ENCODE results near the gene PROB1. TPM values are rescaled to one million over a fixed set of nuclear protein-coding genes. Genes with fewer than 3 reads are reported as not detected.
A peak's percentile ranks its signal among the peaks of the same experiment; 100 is the strongest.
"Not testable (repeated sequence)": the region's sequence is repeated elsewhere in the genome, so short reads cannot be mapped to it uniquely, and the experiment has no call there.

The PROB1 gene
- total RNA-seq, 1 donor from 2014 or later: 3.6 TPM

- Mint-ChIP-seq H3K27ac (no peak overlapping the region), H3K36me3 (ENCODE audit: low read depth) (peaks cover 11% of the 10 kb centered on the region), H3K4me3 (no peak overlapping the region), H3K9me3 (no peaks in the 10 kb centered on the region), H3K27me3 (no peaks in the 10 kb centered on the region), H3K4me1 (no peaks in the 10 kb centered on the region)
- ATAC-seq (ENCODE audit: low read depth) (no peak), DNase-seq (no peak)
- no peak for TF ChIP-seq CTCF (IDR thresholded peaks at IDR 0.05)
- intact Hi-C loops (cut with micrococcal nuclease): no loop called here
- ChIA-PET POLR2A (no interaction called here), CTCF (interaction anchor here (1.1 kb wide), 1 partner anchor 20 kb away, joined by 3 read pairs; no protein-coding TSS in a partner anchor)
Observed at GRCh38 chr5:139413963-139414362, 19.1 kb upstream of the PROB1 start.

GRCh38 chr5:139413153-139413552 is 18.2 kb upstream of the PROB1 start:
- peaks cover 5% of the 10 kb centered on the region for H3K4me1 Mint-ChIP-seq
- ChIA-PET POLR2A (interaction anchor here (0.6 kb wide), 1 partner anchor 37 kb away, joined by 7 read pairs; no protein-coding TSS in a partner anchor), CTCF (no interaction called here)
- no peak overlapping the region for H3K4me3 Mint-ChIP-seq
- intact Hi-C loops (cut with micrococcal nuclease): no loop called here
- no peak for DNase-seq
- no peak overlapping the region for H3K27ac Mint-ChIP-seq
- no peak for TF ChIP-seq CTCF (IDR thresholded peaks at IDR 0.05)
- no peaks in the 10 kb centered on the region for H3K27me3 Mint-ChIP-seq
- peaks cover 9% of the 10 kb centered on the region for H3K36me3 Mint-ChIP-seq (ENCODE audit: low read depth)
- ATAC-seq (ENCODE audit: low read depth): no peak
- H3K9me3 Mint-ChIP-seq: no peaks in the 10 kb centered on the region

DNA sequence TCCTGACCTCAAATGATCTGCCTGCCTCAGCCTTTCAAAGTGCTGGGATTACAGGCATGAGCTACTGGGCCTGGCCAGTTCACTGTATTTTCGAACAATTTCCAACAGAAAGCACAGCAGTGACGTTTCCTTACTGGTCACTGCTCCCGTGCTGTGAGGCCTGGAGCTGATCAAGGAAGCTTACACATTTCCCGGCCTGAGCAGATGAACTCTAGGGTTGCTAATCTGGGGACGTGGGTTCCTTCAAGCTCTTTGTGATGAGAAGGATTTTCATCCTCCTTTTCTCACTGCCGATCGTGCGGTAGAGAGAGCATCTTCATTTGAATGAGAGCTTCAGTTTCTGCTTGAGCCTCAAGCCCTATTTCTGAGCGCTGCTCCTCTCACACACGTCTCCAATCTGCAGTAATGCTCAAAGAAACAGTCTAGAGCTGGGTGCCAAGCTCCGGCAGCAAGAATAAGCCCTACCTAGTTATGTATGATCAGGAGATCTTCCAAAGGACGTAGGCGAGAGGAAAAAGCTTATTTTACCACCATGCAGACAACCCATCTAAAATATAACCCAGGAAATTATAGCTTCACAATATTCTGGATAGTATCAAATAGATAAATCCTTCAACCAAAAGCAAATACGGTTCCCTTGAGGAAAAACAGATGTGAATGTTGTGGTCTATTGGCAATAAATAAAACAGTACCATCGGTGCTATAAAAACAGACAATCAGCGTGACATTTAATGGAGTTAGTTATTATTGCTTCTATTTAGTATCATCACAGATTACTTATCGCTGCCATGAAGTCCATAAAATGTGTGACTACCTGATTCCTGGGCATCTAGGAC is 16.3 kb upstream of the PROB1 start:
- H3K9me3 Mint-ChIP-seq: no peaks in the 10 kb centered on the region
- peaks cover 23% of the 10 kb centered on the region for H3K4me1 Mint-ChIP-seq
- TF ChIP-seq CTCF (IDR thresholded peaks at IDR 0.05): no peak
- CTCF ChIA-PET: interaction anchor here (0.6 kb wide), 1 partner anchor 107 kb away, joined by 4 read pairs; no protein-coding TSS in a partner anchor
- H3K27ac Mint-ChIP-seq: no peak overlapping the region
- no peak overlapping the region for H3K4me3 Mint-ChIP-seq
- ATAC-seq (ENCODE audit: low read depth) (no peak), DNase-seq (no peak)
- intact Hi-C loops (cut with micrococcal nuclease): no loop called here
- H3K27me3 Mint-ChIP-seq: no peaks in the 10 kb centered on the region
- peaks cover 7% of the 10 kb centered on the region for H3K36me3 Mint-ChIP-seq (ENCODE audit: low read depth)
- POLR2A ChIA-PET: interaction anchor here (0.5 to 1.4 kb wide), 4 partner anchors 21 to 1003 kb away, joined by 3 to 5 read pairs (median 4); partner anchors contain the start of genes DNAJC18 and MZB1

- ChIA-PET POLR2A (interaction anchor here (0.8 to 1.4 kb wide), 3 partner anchors 20 to 105 kb away, joined by 3 to 4 read pairs (median 3); partner anchors contain the start of genes DNAJC18 and MZB1), CTCF (interaction anchor here (1.2 kb wide), 1 partner anchor 14 kb away, joined by 3 read pairs; no protein-coding TSS in a partner anchor)
- Mint-ChIP-seq H3K4me1 (peaks cover 23% of the 10 kb centered on the region), H3K36me3 (ENCODE audit: low read depth) (peaks cover 7% of the 10 kb centered on the region), H3K27ac (no peak overlapping the region), H3K27me3 (no peaks in the 10 kb centered on the region), H3K9me3 (no peaks in the 10 kb centered on the region), H3K4me3 (no peak overlapping the region)
- no peak for TF ChIP-seq CTCF (IDR thresholded peaks at IDR 0.05)
- ATAC-seq (ENCODE audit: low read depth): no peak
- intact Hi-C loops (cut with micrococcal nuclease): no loop called here
- no peak for DNase-seq
Observed at GRCh38 chr5:139410121-139410992, 15.5 kb upstream of the PROB1 start.

- peak overlapping the region; percentile 46 for H3K27ac Mint-ChIP-seq
Observed at GRCh38 chr5:139409116-139409515, 14.2 kb upstream of the PROB1 start.

More at GRCh38 chr5:139409116-139409515, 14.2 kb upstream of the PROB1 start:
- ATAC-seq (ENCODE audit: low read depth); H3K9me3 Mint-ChIP-seq; H3K27me3 Mint-ChIP-seq; H3K4me3 Mint-ChIP-seq; DNase-seq; H3K36me3 Mint-ChIP-seq (ENCODE audit: low read depth); CTCF ChIA-PET: not testable (repeated sequence)
- POLR2A ChIA-PET: interaction anchor here (0.8 kb wide), 1 partner anchor 106 kb away, joined by 3 read pairs; no protein-coding TSS in a partner anchor
- intact Hi-C loops (cut with micrococcal nuclease): loop anchor here (10.0 kb wide), 1 partner anchor 944 kb away; the partner anchor contains the start of gene EGR1
- H3K4me1 Mint-ChIP-seq: peaks cover 34% of the 10 kb centered on the region

Measured in activated B cell treated with CpG ODN at 0.5 μM for 24 hours (primary cell).